ENCODE results near the gene NUDT3.
"Not testable (repeated sequence)": the region's sequence is repeated elsewhere in the genome, so short reads cannot be mapped to it uniquely, and the experiment has no call there.

NUDT3 gene

DNA sequence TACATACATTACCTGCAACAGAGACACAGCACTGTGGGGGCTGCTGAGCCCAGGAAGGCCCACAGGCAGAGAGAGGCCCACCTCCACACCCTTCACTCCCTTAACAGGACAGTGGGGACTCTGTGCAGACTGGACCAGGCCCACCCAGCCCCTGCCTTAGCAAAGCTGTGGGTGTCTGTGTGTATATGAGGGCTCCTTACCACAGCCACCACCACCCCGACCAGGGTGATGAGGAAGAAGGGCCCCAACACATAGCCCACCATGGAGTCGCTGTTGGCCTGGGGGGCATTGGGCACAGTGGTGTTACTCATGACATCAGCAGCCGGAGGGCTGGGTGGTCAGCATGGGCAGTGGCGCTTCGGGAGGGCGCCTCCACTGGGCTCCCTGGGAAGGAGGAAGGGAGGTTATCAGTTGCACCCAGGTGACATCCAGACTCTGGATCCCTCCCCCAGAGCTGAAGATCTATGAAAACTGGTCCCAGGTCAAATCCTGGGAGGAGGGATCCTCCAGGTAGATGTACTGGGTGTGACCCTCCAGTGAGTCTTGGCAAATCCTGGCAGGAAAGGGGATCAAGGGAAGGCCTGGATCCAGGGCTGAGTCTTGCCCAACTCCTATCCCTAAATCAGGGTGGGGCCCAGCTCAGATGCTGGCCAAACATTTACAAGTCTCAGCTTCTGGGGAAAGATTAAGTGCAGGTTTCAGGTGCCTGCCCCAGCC, 144.8 kb downstream of the NUDT3 start:
- TF ChIP-seq, protein P1, sequence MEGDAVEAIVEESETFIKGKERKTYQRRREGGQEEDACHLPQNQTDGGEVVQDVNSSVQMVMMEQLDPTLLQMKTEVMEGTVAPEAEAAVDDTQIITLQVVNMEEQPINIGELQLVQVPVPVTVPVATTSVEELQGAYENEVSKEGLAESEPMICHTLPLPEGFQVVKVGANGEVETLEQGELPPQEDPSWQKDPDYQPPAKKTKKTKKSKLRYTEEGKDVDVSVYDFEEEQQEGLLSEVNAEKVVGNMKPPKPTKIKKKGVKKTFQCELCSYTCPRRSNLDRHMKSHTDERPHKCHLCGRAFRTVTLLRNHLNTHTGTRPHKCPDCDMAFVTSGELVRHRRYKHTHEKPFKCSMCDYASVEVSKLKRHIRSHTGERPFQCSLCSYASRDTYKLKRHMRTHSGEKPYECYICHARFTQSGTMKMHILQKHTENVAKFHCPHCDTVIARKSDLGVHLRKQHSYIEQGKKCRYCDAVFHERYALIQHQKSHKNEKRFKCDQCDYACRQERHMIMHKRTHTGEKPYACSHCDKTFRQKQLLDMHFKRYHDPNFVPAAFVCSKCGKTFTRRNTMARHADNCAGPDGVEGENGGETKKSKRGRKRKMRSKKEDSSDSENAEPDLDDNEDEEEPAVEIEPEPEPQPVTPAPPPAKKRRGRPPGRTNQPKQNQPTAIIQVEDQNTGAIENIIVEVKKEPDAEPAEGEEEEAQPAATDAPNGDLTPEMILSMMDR (IDR thresholded peaks at IDR 0.05; ENCODE audit: extremely low read depth, missing control alignments), result no peak
- peak; percentile 8 for DNase-seq (ENCODE audit: low spot score)

DNA sequence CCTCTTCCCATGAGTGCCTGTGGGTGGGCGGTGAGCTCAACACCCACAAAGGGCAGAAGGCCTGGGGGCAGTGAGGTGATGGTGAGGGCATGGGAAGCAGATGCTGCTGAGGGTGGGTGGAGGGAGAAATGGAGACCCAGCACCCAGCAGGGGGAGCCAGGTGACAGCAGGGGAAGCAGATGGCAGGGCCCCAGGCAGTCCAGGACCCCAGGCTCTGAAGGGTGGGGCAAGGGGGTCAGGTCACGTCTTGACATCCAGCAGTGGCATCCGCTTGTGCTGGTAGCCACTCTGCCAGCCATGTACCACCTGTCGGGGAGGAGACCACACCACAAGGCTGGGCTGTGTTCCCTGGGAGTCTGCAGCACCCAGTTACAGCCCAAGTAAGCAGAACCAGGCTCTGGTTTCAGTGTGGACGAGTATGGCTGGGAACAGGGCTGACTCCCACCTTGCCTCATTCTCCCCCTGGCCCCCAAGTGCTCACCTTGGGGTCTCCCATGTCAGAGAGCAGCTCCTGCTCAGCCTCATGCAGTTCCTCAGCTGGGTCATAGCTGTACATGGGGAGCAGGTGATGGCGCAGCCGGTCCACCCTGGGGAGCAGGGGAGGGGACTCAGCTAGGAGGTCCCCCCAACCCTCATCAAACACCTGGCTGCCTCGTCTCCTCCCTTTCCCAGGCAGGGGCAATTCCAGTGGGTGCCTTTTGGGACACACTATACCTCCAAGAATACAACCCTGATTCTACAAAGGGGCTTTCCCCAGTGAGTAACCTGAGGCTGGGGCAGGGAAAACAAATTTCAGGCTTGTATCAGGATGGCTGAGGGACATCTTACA, 145.7 kb downstream of the NUDT3 start:
- TF ChIP-seq, protein P1 (IDR thresholded peaks at IDR 0.05; ENCODE audit: extremely low read depth, missing control alignments), result peak; percentile 60
- DNase-seq (ENCODE audit: low spot score), result peak; percentile 60

DNA sequence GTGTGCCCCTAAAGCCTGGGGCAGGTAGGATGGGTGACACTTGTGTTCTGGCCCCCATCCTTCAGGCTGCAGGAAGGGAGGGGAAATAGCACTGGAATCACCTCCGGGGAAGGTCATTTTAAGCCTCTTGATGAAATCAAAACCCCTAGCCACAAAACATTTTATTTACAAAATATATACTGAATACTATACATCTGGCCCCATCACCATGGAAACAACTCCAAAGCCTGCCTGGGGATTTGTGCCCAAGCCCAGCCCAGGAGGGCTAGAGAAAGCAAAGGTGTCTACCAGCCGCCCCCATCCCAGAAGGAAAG, 146.3 kb downstream of the NUDT3 start:
- TF ChIP-seq, protein P1 (IDR thresholded peaks at IDR 0.05; ENCODE audit: extremely low read depth, missing control alignments), result no peak

DNA sequence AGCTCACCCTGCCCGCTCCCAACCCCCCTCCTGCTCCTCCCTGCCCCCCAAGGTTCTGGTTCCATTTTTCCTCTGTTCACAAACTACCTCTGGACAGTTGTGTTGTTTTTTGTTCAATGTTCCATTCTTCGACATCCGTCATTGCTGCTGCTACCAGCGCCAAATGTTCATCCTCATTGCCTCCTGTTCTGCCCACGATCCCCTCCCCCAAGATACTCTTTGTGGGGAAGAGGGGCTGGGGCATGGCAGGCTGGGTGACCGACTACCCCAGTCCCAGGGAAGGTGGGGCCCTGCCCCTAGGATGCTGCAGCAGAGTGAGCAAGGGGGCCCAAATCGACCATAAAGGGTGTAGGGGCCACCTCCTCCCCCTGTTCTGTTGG, 146.7 kb downstream of the NUDT3 start:
- not testable (repeated sequence) for DNase-seq (ENCODE audit: low spot score)

More for the DNA sequence above, 146.3 kb downstream of the NUDT3 start:
- DNase-seq (ENCODE audit: low spot score), result peak; percentile 11

DNA sequence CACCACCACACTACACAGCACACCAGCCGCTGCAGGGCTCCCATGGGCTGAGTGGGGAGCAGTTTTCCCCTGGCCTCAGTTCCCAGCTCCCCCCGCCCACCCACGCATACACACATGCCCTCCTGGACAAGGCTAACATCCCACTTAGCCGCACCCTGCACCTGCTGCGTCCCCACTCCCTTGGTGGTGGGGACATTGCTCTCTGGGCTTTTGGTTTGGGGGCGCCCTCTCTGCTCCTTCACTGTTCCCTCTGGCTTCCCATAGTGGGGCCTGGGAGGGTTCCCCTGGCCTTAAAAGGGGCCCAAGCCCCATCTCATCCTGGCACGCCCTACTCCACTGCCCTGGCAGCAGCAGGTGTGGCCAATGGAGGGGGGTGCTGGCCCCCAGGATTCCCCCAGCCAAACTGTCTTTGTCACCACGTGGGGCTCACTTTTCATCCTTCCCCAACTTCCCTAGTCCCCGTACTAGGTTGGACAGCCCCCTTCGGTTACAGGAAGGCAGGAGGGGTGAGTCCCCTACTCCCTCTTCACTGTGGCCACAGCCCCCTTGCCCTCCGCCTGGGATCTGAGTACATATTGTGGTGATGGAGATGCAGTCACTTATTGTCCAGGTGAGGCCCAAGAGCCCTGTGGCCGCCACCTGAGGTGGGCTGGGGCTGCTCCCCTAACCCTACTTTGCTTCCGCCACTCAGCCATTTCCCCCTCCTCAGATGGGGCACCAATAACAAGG, 147.3 kb downstream of the NUDT3 start:
- not testable (repeated sequence) for DNase-seq (ENCODE audit: low spot score)

DNA sequence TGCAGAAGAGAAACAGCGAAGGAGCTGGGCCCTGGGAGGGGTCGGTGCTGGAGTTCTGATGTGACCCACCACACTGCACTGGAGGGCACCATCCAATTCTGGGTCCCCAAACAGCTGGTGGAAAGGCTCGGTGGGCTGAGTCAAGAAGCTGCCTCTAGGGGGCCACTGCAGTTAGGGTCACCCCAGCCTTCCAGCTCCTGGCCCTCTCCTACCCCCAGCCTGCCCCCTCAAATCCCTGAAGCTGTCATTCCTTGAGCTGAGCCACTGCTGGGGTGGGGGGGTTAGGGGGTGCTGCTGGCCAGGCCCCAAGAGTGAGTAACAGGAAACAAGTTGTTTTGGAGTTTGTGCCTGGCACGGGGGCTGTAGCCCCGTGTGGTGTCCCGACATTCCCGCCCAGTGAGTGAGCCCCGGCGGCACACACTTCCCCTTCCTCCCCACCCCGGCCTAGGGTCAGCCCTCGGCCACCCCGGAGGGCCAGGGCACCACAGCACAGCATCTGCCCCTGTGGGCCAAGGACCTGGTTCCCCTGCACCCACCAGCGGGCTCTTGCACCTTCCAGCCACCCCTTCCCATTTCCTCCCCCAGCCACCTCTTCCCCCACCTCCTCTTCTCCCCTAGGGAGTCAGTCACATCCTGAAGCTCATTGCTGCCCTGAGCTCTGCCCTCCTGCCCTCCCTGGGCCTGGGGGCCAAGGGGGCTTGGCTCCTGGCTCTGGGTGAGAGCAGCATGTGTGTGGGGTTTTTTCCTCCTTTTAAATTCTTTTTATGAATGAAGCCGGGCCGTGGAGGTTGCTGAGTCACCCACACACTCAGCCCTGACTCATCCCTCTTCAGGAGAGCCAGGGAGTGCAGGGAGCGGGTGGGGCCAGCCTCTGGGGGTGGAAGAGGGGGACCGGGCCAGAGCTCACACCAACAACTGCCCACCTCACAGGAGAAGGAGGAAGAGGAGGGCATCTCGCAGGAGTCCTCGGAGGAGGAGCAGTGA, 148.3 kb downstream of the NUDT3 start:
- TF ChIP-seq, protein P1 (IDR thresholded peaks at IDR 0.05; ENCODE audit: extremely low read depth, missing control alignments), result peak; percentile 13
- DNase-seq (ENCODE audit: low spot score), result peak; percentile 36

DNA sequence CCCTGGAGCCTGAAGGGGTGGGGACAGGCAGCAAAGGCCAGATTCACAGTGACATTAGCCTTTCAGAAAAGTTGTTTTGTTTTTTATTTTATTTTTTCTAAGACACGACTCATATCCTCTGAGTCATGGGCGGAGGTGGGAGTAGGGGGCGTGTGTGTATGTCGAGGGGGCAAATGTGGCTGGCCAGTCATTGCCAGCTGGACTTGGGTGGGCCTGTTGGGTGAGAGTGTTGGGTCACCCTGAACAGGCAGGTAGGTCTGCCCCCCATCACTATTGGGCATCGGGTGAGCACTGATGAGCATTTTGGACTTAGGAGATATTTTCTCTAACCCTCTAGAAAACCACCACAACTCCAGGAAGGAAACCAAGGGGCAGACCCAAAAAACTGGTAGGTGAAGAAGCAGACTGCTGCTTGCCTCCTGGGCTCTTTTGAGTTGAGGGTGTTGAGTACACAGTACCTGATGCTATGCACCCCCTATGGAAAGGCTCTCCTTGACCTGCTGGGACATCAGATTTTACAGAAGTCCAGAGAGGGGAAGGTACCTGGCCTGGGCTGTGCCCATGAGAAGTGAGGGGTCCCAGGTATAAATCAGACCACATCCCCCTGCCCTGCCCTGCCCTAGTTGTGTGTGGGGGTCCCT, 149.2 kb downstream of the NUDT3 start:
- TF ChIP-seq, protein P1 (IDR thresholded peaks at IDR 0.05; ENCODE audit: extremely low read depth, missing control alignments), result no peak
- DNase-seq (ENCODE audit: low spot score), result peak; percentile 4

Measured in GM20000 (cell line).